CD4-positive, alpha-beta T cell treated with Interleukin-2 at 100 ng/mL for 4 hours (primary cell): Measurements from ENCODE around the gene MYO1D.
"Not testable (repeated sequence)": the region's sequence is repeated elsewhere in the genome, so short reads cannot be mapped to it uniquely, and the experiment has no call there.

Experiments
- DNase-seq: peaks from one replicate; pipeline ENCODE4 v3.0.0-alpha.2; 2020; ENCODE audit warnings: low spot score

Gene MYO1D

DNA sequence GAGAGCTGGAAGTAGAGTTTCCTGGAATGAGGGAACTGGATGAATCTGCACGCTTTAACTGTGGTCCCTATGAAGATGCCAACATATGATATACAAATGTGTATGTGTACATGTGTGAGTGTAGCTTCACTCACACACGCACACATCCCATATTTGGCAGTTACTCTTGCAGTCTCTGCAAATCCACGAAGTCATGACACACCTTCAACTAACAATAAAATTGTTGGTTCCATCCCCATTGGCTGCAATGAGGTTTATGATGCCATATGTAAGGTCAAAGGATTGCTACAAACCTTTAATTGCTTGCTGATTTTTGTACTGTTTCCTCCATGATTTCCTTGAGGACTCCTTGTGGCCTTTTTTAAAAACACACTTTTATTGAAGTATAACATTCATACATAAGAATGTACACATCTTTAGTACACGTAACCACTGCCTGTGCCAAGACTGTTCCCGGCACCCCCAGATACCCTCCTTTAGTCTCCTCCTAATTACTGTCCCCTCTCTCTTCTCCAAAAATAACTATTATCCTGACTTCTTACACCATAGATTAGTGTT is 22.0 kb downstream of the MYO1D start:
- no peak for DNase-seq

DNA sequence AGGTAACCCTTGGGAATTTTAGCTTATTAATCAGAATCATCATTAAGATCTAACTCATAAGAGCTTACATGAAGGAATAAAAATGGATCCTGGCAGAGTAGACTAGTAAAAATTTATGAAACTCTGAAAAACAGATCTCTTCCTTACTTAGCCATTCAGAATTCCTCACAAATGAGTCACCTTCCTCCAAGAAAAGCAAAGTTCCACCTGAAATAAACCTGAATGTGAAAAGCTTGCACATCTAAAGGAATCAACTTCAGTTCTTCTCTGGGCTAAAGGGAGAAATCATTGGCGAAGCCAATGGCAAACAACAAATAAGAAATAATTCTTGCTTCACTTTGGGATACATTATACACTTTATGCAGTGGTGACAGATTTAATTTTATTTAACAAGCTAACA is 22.7 kb downstream of the MYO1D start:
- no peak for DNase-seq

DNA sequence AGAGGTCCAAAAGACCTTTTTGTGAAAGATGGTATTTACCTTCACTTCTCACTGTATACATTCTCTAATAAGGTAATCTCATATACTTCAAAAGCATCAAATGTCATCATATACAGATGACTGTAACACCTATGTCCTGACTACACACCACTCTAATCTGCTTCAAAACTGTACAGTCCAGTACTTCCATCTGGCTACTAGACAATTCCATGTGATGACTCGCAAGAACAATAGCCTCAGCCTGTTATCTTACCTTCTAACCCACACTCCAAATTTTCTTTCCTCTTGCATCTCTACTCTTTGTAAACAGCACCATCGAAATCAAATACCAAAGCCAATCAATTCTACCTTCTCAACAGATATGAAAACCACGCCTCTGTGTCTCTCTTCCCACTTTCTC is 24.1 kb downstream of the MYO1D start:
- no peak for DNase-seq

DNA sequence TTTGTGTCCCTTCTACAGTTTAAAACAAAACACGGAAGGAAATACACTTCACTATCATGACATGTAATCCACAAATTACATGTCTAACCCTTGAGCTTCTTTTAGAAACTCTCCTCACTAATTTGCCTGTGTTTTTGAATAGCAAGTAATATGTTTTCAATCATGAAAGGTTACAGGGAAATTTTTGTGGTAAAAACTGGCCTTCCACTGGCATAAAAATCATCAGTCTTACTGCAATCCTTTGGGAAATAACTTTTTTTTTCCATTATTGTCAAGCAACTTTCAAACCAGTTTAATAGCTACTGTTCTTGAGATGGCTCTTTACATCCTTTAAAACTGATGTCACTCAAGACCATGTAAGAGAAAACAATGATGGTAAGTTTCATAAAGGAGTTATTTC is 27.0 kb downstream of the MYO1D start:
- DNase-seq = no peak

DNA sequence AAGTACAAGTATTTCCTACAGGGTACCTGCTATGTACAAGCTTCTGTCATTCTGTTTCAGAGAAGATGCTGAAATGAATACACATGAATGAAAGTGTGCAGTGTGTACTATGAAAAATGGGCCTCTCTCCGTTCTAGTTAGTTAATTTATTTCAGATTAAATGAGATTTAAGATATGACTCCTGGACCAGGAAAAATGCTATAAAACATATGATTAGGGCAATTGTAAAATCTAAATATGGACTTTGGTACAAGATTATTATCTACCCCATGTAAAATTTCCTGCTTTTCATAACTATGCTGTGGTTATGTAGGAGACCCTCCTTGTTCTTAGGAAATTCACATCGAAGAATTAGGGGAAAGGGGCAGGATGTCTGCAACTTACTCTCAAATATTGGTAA is 28.9 kb downstream of the MYO1D start:
- DNase-seq = no peak

DNA sequence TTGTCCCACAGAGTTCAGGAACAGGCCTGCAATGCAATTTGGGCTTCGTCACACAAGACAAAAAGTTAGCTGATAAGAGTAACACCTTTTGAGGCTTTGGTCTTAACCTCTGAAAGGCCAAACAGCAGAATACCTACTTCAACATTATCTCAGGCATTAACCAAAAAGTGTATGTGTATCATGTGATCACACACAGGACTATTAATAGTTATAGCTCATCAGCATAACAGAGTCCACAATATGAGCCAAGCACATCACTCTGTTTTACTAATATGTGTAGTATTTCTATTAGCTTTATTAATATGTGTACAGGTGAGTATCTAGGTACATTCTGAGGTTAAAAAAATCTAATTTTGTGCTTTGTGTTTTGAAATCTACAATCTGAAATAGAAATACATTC is 30.8 kb downstream of the MYO1D start:
- DNase-seq = no peak

DNA sequence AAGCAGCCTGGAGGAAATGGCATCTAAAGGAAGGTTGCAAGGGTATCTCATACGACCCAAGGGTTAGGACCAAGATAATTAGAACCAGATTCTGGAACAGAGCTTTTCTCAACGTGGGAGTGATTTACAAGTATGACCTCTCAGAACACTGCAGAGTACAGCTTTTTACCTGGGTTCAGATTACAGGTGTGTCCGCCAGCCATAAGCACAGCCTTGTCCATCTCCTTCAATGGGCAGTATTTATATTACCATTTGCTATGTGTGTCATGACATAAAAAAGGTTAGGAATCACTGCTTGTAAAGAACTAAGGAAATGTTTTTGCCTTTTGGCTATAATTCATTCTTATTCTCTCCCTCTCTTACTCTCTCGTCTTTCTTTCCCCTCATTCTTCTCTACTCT is 36.7 kb downstream of the MYO1D start:
- DNase-seq = no peak

DNA sequence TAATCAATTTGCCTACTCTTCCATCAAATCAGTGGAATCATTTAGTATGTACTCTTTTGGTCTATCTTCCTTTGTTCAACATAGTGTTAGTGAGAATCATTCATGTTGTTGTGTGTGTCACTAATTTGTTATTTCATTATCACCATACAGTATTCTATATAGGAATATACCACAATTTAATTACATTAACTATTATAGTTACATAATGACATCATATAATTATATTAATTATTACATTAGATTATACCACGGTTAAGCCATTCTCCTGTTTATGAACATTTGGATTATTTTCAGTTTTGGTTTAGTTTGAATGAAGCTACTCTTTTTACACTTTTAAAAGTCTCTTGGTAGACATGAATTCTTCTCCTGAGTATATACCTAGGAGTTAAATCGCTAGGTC is 40.4 kb downstream of the MYO1D start:
- no peak for DNase-seq

DNA sequence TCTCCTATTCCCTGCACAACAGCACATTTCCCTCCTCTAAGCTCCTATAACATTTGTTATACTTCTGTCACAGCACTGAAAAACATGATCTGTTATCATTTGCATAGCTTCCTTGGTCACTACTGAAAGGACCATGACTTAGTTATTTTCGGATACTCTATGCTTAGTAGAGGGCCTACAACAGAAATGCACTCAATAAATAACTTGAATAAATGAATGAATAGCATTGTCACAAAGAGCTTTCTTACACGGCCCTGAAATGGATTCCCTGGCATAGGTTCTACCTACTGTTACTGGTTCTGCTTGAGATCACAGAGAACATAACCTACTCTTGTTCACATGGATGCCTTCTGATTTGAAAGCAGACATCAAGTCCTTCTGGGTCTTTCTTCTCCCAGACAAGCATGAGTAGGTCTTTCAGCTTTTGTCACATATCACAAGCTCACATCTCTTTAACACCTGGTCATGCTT is 41.6 kb downstream of the MYO1D start:
- DNase-seq = no peak

DNA sequence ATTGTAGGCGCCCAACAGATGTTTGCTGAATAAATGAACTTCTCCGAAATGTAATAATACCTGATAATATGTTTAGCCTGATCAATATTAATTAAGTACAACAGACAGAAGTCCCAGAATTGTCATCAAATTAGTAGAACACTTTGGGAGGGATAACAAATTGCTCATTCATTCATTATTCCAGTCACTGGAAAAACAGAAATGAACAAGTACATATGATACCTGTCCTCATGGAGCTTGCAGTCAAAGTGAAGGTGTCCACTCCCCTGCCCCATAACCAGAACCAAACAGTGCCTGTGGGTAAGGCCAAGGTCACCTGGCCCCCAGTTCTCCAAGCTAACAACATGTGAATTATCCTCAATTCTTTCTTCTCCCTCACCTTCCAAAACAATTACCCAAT is 42.8 kb downstream of the MYO1D start:
- no peak for DNase-seq

DNA sequence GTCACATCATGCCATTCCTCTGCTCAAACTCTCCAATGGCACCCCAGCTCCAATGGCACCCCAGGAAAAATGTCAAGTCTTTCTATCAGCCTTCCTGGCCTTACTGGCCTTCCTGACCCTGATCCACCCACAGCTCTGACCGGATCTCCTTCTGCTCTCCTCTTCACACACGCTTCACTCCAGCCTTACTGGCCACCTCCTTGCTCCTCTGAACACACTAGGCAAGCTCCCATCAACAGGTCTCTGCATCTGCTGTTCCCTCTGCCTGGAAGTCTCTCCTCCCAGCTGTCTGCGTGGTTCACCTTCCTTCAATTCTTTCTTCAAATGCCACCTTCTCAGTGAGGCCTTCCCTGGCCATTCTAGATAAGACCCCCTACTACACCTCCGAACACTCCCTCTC is 43.4 kb downstream of the MYO1D start:
- DNase-seq = no peak

DNA sequence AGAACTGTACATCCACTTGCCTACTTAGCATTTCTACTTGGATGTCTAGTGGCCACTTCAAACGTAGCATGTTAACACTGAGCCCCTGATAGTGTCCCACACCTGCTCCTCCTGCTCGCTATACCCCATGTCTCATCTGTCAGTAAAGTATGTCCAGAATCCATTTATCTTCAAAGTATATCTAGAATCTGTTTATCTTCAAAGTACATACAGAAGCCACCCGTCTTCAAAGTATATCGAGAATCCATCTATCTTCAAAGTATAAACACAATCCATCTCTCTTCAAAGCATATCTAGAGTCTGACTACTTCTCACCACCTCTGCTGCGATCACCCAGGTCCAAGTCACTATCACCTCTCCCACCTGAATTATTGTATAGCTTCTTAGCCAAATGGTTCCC is 43.8 kb downstream of the MYO1D start:
- DNase-seq = no peak

DNA sequence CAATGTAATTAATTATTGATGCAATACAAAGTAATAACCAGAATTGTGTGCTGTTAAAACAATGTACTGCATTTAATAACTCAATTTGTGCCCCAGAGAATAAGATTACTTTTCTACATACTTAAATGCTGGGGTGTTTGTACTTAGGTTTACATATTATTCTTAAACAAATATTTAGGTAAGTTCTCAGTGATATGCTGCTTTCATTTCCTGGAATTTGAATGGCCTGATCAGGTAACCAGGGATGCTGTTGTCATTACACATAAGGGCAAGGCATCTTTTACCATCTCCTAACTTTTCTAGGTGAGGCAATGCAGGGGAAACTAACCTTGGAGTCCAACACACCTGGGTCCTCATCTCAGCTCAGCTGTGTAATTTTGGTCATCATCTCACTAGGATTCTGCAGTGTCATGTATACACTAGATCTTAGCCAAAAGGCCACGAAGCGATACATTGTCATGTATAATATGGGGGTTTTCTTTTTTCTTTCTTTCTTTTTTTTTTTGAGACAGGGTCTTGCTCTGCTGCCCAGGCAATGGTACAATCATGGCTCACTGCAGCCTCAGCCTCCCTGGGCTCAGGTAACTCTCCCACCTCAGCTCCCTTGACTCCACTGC is 45.2 kb downstream of the MYO1D start:
- no peak for DNase-seq

DNA sequence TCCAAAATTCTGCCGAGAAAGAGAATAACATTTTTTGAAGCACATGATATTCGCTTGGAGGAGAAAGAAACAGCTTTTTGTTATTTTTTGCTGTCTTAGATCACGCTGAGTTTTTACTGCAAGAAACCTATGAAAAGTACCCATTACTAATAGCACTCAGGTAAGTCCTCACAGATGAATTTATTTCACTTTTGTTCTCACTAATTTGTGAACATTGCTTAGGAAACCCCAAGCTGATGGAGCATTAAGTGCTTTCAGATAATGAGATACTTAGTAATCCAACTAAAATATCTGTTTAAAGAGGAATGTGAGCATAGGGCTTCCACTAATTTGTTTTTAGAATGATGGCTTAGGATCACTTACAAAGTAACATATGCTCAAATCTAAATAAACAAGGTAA is 45.7 kb downstream of the MYO1D start:
- DNase-seq = no peak

DNA sequence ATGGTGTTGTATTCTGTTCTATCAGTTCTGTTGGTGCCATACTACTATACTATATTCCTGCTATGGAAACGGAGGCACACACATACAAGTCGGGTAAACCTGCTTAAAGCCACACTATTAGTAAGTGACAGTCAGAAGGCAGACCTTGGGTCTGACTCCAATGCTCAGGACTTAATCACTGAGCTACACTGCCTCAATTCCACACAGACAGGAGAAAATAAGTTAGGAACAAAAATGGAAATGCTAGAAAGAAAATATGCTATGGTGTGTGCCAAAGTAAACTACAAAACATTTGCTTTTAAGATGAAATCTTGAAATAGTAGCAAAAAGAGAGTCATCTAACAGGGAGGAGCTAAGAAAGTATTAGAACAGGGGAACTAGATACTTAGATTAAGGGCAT is 48.1 kb downstream of the MYO1D start:
- DNase-seq = no peak

DNA sequence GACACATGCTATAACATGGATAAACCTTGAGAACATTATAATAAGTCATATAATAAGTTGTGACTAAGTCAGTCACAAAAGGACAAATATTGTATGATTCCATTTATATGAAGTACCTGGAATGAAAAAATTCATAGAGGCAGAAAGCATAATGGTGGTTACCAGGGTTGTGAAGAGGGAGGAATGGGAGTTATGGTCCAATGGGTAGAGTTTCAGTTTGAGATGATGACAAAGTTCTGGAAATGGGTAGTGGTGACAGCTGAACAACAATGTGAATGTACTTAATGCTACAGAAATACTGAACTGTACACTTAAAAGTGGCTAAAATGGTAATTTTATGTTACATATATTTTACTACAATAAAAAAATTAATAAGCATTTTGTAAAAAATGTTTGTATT is 49.7 kb downstream of the MYO1D start:
- no peak for DNase-seq

DNA sequence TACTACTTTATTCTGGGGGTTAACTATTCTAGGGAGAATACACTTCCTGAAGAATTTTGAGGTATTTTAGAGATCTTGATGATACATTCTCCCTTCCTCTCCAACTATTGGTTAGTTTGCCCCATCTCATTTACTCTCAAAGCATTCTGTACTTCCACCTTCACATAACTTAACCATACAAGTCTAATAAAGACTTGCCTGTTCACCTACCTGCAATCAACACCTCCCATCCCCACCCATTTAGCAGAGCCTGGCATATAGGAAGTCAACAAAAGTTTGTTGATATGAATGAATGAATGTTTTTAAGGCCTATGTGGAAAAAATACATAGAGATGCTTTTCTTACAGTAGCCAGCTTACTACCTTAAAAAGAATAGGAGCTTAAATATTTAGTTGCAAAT is 50.8 kb downstream of the MYO1D start:
- DNase-seq = no peak

DNA sequence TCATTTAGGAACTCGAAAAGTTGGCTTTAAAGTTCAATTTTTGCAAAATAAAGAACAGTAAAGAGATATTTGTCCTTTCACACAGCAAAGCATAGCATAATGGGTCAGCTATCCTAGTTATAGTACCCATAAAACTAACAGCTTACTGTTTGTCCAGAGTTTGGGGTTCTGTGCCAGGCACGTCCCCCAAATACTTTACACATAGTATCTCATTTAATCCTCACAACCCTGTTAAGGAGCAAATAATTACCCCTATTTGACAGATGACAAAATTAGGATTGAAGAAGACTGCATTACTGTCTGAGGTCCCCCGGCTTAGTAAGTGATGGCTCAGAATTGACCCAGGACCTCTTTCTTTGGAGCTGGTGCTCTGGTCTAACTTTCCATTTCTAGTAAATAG is 52.6 kb downstream of the MYO1D start:
- DNase-seq = no peak

DNA sequence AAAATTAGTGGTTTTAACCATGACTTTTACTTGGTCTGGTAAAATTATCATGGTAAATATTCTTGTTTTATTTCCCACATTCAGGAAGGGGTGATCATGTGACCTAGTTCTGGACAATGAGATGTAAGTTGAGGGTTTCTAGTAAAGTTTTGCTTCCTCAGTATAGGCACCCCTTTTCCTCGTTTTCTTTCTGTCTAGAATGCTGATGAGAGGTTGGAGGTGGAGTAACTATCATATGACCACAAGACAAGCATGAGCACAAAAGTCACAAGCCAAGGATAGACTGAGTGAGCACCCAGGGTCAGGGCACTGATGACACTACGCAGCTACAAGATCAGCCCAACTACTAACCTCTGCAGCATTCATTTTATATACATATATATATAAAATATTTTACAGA is 53.9 kb downstream of the MYO1D start:
- no peak for DNase-seq

DNA sequence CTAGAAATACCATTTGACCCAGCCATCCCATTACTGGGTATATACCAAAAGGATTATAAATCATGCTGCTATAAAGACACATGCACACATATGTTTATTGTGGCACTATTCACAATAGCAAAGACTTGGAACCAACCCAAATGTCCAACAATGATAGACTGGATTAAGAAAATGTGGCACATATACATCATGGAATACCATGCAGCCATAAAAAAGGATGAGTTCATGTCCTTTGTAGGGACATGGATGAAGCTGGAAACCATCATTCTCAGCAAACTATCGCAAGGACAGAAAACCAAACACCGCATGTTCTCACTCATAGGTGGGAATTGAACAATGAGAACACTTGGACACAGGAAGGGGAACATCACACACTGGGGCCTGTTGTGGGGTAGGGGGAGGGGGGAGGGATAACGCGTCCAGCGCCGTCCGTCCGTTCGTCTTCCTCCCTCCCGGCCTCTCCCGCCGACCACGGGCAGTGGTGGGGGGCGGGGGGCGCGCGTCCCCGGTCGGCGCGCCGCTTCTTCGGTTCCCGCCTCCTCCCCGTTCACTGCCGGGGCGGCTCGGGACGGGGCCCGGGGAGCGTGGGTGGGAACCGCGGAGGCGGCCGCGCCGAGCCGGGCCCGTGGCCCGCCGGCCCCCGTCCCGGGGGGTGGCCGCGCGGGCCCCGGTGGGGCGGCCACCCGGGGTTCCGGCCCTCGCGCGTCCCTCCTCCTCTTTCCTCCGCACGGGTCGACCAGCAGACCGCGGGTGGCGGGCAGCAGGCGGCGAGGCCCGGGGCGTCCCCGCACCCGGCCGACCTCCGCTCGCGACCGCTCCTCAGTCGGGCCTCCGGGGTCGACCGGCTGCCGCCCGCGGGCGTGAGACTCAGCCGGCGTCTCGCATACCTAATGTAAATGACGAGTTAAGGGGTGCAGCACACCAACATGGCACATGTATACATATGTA is 54.7 kb downstream of the MYO1D start:
- DNase-seq = not testable (repeated sequence)

DNA sequence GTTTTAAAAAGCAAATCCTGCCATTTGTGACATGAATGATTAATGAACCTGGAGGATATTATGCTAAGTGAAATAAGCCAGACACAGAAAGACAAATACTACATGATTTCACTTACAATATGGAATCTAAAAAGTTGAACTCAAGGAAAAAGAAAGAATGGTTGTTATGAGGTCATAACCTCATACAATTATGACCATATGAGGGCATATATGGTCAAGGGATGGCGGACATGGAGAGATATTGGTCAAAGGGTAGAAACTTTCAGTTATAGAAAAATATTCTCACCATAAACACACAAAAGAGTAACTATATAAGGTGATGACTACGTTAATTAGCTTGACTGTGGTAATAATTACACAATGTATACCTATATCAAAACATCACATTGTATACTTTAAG is 56.5 kb downstream of the MYO1D start:
- no peak for DNase-seq

DNA sequence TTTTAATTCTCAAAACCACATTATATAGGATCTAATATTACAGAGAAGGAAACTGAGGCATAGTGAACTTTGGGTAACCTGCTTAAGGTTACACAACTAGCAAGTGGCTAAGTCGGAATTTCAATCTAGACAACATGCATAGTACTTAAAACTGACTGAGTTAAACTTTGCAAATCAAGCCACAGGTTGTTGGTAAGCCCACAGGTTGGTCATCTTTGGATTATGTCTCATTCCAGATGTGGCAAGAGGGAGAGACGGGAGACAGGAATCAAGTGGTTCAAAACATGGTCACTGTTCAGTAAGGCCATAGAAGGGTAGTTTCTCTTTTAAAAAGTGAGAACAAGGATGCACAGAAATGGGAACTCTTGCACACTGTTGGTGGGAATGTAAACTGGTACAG is 57.1 kb downstream of the MYO1D start:
- no peak for DNase-seq

DNA sequence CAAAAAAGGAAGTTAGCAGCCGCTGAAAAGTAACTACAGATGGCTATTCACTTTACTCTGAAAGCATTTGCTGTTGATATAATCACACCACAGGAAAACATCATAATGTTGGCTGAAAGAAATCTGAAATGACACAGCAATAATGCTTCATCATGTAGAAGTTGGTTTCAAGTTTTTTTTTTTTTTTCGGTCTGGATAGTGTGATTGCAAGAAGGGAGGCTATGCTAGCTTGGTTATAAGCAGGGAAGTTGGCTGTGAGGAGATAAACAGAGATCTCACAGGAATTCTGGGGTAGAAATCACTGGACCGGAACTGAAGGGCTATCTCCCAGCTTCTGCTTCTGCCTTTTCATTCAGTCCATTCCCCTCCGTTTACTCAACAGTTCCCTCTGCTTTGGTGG is 57.9 kb downstream of the MYO1D start:
- DNase-seq = no peak
